Suprapubic skin (tissue), 4 donors: Measurements from ENCODE around the gene CCDC124.

Experiments
- CTCF ChIP-seq, 2 donors: fragments of 200-600 bp in 1 of 2; fragments of 450-650 bp in 1 of 2; sonication (generic) in 1 of 2; IDR thresholded peaks; one replicate each; pipeline ENCODE4 v1.5.1; 2016 to 2019; ENCODE audit warnings: antibody characterized with exemption in 2 of 2, mild to moderate bottlenecking in 1 of 2, moderate library complexity in 1 of 2
- POLR2A ChIP-seq, 2 donors: fragments of 450-650 bp; IDR thresholded peaks; one replicate each; pipeline ENCODE4 v1.6.1; 2017; ENCODE audit warnings: antibody characterized with exemption in 2 of 2, mild to moderate bottlenecking in 2 of 2, moderate library complexity in 2 of 2
- POLR2AphosphoS5 ChIP-seq, 3 donors: sonication (generic); formaldehyde crosslinking; IDR thresholded peaks; one replicate each; pipeline ENCODE4 v1.6.1; 2017; ENCODE audit warnings: antibody characterized with exemption in 3 of 3

- TF ChIP-seq POLR2AphosphoS5 (IDR thresholded peaks at IDR 0.05): no peak
- TF ChIP-seq CTCF (IDR thresholded peaks at IDR 0.05): no peak
- no peak for TF ChIP-seq POLR2A (IDR thresholded peaks at IDR 0.05)
Measured at GRCh38 chr19:17968362-17968761, 35.5 kb downstream of the CCDC124 start.
